GM23338 (cell line): ENCODE data around the gene BPIFB2. TPM values are rescaled to one million over a fixed set of nuclear protein-coding genes. Genes with fewer than 3 reads are reported as not detected.

ENCODE experiments used
- ATAC-seq: fragments of 200-7000 bp; cut with Tn5 transposase; 3 replicates; pipeline ENCODE4 v1.9.1; 2020
- DNase-seq: peaks from one replicate; pipeline ENCODE4 v3.0.0-alpha.2; 2015; ENCODE audit warnings: low spot score
- H2AFZ ChIP-seq: fragments of 200-600 bp; sonication (generic); 2 replicates; pipeline ENCODE4 v1.8.0; 2016; ENCODE audit warnings: antibody characterized with exemption, mild to moderate bottlenecking, moderate library complexity
- H3F3A ChIP-seq: fragments of 200-600 bp; sonication (generic); replicated peaks from 2 replicates; pipeline ENCODE4 v1.8.0; 2017; ENCODE audit warnings: antibody characterized with exemption, mixed run types, low read depth
- H3K27ac ChIP-seq: fragments of 200-600 bp; sonication (generic); 2 replicates; pipeline ENCODE4 v1.6.1; 2016; ENCODE audit warnings: low read depth
- H3K27me3 ChIP-seq: fragments of 200-600 bp; sonication (generic); 2 replicates; pipeline ENCODE4 v1.8.0; 2016; ENCODE audit warnings: mild to moderate bottlenecking, mixed run types, moderate library complexity; ENCODE audit not compliant: insufficient read depth
- H3K36me3 ChIP-seq: fragments of 200-600 bp; sonication (generic); 2 replicates; pipeline ENCODE4 v1.8.0; 2016; ENCODE audit warnings: mild to moderate bottlenecking; ENCODE audit not compliant: insufficient read depth
- H3K4me1 ChIP-seq: fragments of 200-600 bp; sonication (generic); 2 replicates; pipeline ENCODE4 v1.8.0; 2016; ENCODE audit warnings: mild to moderate bottlenecking, moderate library complexity; ENCODE audit not compliant: insufficient read depth
- H3K4me2 ChIP-seq: fragments of 200-600 bp; sonication (generic); 2 replicates; pipeline ENCODE4 v1.7.1; 2017; ENCODE audit warnings: mixed run types
- H3K4me3 ChIP-seq: fragments of 200-600 bp; sonication (generic); 2 replicates; pipeline ENCODE4 v1.6.1; 2016; ENCODE audit warnings: mixed run types
- H3K79me2 ChIP-seq: fragments of 200-600 bp; sonication (generic); replicated peaks from 2 replicates; pipeline ENCODE4 v1.8.0; 2017; ENCODE audit warnings: mild to moderate bottlenecking; ENCODE audit not compliant: insufficient read depth
- H3K9me2 ChIP-seq: fragments of 200-600 bp; sonication (generic); 2 replicates; pipeline ENCODE4 v1.8.0; 2017; ENCODE audit not compliant: insufficient read depth
- H4K20me1 ChIP-seq: fragments of 200-600 bp; sonication (generic); replicated peaks from 2 replicates; pipeline ENCODE4 v1.8.0; 2017; ENCODE audit warnings: mild to moderate bottlenecking; ENCODE audit not compliant: insufficient read depth
- H3K27ac Mint-ChIP-seq: 2 replicates; pipeline ENCODE4 v1.8.0; 2020; ENCODE audit warnings: inconsistent platforms, mild to moderate bottlenecking, moderate library complexity, mixed read lengths
- H3K27me3 Mint-ChIP-seq: 3 replicates; pipeline ENCODE4 v1.8.0; 2022; ENCODE audit warnings: low read depth, mild to moderate bottlenecking, moderate library complexity, mixed read lengths, inconsistent platforms; ENCODE audit not compliant: insufficient read depth, poor library complexity
- H3K36me3 Mint-ChIP-seq: 3 replicates; pipeline ENCODE4 v1.8.0; 2021; ENCODE audit warnings: low read depth, mild to moderate bottlenecking, inconsistent platforms, moderate library complexity, mixed read lengths
- H3K4me1 Mint-ChIP-seq: 3 replicates; pipeline ENCODE4 v1.8.0; 2020; ENCODE audit warnings: mild to moderate bottlenecking, inconsistent platforms, mixed read lengths
- H3K4me3 Mint-ChIP-seq: 3 replicates; pipeline ENCODE4 v1.8.0; 2021; ENCODE audit warnings: moderate library complexity, mild to moderate bottlenecking, inconsistent platforms, mixed read lengths
- H3K9me3 Mint-ChIP-seq: 3 replicates; pipeline ENCODE4 v1.8.0; 2020; ENCODE audit warnings: moderate library complexity, mild to moderate bottlenecking, inconsistent platforms, mixed read lengths
- CREB1 ChIP-seq: fragments of 250-450 bp; sonication (Bioruptor Pico); IDR thresholded peaks from 2 replicates; pipeline ENCODE4 v1.5.0; 2020; ENCODE audit warnings: low read depth, mild to moderate bottlenecking, moderate library complexity
- ETS1 ChIP-seq: IDR thresholded peaks from 2 replicates; pipeline ENCODE4 v1.6.1; 2016; ENCODE audit warnings: antibody characterized with exemption
- EZH2 ChIP-seq: fragments of 200-600 bp; sonication (generic); IDR thresholded peaks from one replicate; pipeline ENCODE4 v1.8.0; 2017; ENCODE audit warnings: antibody characterized with exemption, mild to moderate bottlenecking, low read depth; ENCODE audit not compliant: unreplicated experiment
- NANOG ChIP-seq: IDR thresholded peaks from 2 replicates; pipeline ENCODE4 v1.6.1; 2016; ENCODE audit warnings: antibody characterized with exemption, borderline replicate concordance
- POLR2AphosphoS5 ChIP-seq: IDR thresholded peaks from 2 replicates; pipeline ENCODE4 v1.6.1; 2016; ENCODE audit warnings: antibody characterized with exemption, low read depth
- STAT1 ChIP-seq: IDR thresholded peaks from one replicate; pipeline ENCODE4 v1.6.1; 2016; ENCODE audit warnings: antibody characterized with exemption; ENCODE audit not compliant: unreplicated experiment
- ZNF114 ChIP-seq: fragments of 250-450 bp; sonication (Bioruptor Pico); IDR thresholded peaks from 2 replicates; pipeline ENCODE4 v1.5.0; 2020; ENCODE audit warnings: mild to moderate bottlenecking, moderate library complexity
- ZNF331 ChIP-seq: fragments of 250-450 bp; sonication (Bioruptor Pico); IDR thresholded peaks from 2 replicates; pipeline ENCODE4 v1.5.0; 2020; ENCODE audit warnings: low read depth, mild to moderate bottlenecking, moderate library complexity
- ZNF462 ChIP-seq: fragments of 250-450 bp; sonication (Bioruptor Pico); IDR thresholded peaks from 2 replicates; pipeline ENCODE4 v1.5.0; 2020; ENCODE audit warnings: mild to moderate bottlenecking, moderate library complexity
- polyA plus RNA-seq: library from polyadenylated mRNA; unstranded; fragments of >200 nt; fragmentation: Nextera tagmentation; extraction: Ambion mirVana; gene quantifications from 2 replicates; pipeline ENCODE4 v1.2.1, GENCODE V29; 2016
- total RNA-seq: library from RNA; depleted of rRNA; stranded (reverse); fragments of >200 nt; shearing (Covaris generic); gene quantifications from 2 replicates; pipeline ENCODE4 v1.2.3, GENCODE V29; 2014

BPIFB2 gene
- total and polyA plus RNA-seq, 2 experiments from 2014 or later = not detected

- TF ChIP-seq ZNF462 (CRISPR knock-in tag) (no peak), EZH2 (no peak), ETS1 (no peak), CREB1 (CRISPR knock-in tag) (no peak)
Observed at GRCh38 chr20:33024243-33024560, 16.7 kb downstream of the BPIFB2 start (continued).

GRCh38 chr20:33024609-33025317, 17.3 kb downstream of the BPIFB2 start:
- Mint-ChIP-seq H3K36me3 (no peaks in the 10 kb centered on the region), H3K4me1 (no peaks in the 10 kb centered on the region), H3K9me3 (no peaks in the 10 kb centered on the region), H3K4me3 (no peak overlapping the region), H3K27me3 (peaks cover 6% of the 10 kb centered on the region), H3K27ac (no peak overlapping the region)
- Histone ChIP-seq H3K27ac (no peak overlapping the region), H3K9me2 (0 out of 2 replicates have a peak, but pooled peaks cover 6% of the 10 kb centered on the region), H3K4me3 (no peak overlapping the region), H3K27me3 (no peaks in the 10 kb centered on the region), H2AFZ (no peak overlapping the region), H3K4me2 (no peak overlapping the region), H3K79me2 (no peaks in the 10 kb centered on the region), H3F3A (no peaks in the 10 kb centered on the region), H3K36me3 (no peaks in the 10 kb centered on the region), H3K4me1 (no peaks in the 10 kb centered on the region), H4K20me1 (no peaks in the 10 kb centered on the region)
- DNase-seq = no peak
- ATAC-seq = no peak
- TF ChIP-seq ZNF462 (CRISPR knock-in tag) (no peak), ZNF331 (no peak), NANOG (no peak), STAT1 (no peak), POLR2AphosphoS5 (no peak), ZNF114 (CRISPR knock-in tag) (no peak)
